Measurements from ENCODE around the gene CALHM2. TPM values are rescaled to one million over a fixed set of nuclear protein-coding genes. Genes with fewer than 3 reads are reported as not detected.
A peak's percentile ranks its signal among the peaks of the same experiment; 100 is the strongest.
"Not testable (repeated sequence)": the region's sequence is repeated elsewhere in the genome, so short reads cannot be mapped to it uniquely, and the experiment has no call there.

CALHM2 gene
- total RNA-seq, 4 donors from 2014 or later, result 8.6 to 33.8 (median 23.1) TPM

GRCh38 chr10:103417601-103418000 is 34.6 kb downstream of the CALHM2 start:
- no peak for TF ChIP-seq POLR2A (IDR thresholded peaks at IDR 0.05)
- Histone ChIP-seq H3K4me1 (no peaks in the 10 kb centered on the region), H3K27me3 (no peaks in the 10 kb centered on the region), H3K4me3 (no peak overlapping the region), H3K9me3 (no peaks in the 10 kb centered on the region), H3K27ac (no peak overlapping the region), H3K36me3 (peaks cover 0 to 89% (median 0%) of the 10 kb centered on the region in 3 donors)
- no peak for DNase-seq

GRCh38 chr10:103417148-103417469 is 35.1 kb downstream of the CALHM2 start:
- peaks cover 0 to 89% (median 0%) of the 10 kb centered on the region in 3 donors for H3K36me3 ChIP-seq
- not testable (repeated sequence) for DNase-seq, H3K9me3 ChIP-seq, H3K27me3 ChIP-seq, H3K27ac ChIP-seq, H3K4me1 ChIP-seq, H3K4me3 ChIP-seq

GRCh38 chr10:103416436-103417147 is 35.6 kb downstream of the CALHM2 start:
- Histone ChIP-seq H3K4me1 (no peaks in the 10 kb centered on the region), H3K9me3 (no peaks in the 10 kb centered on the region), H3K36me3 (peaks cover 0 to 93% (median 0%) of the 10 kb centered on the region in 3 donors), H3K27ac (no peak overlapping the region), H3K27me3 (no peaks in the 10 kb centered on the region), H3K4me3 (no peak overlapping the region)
- TF ChIP-seq POLR2A (IDR thresholded peaks at IDR 0.05), result no peak
- TF ChIP-seq CTCF (IDR thresholded peaks at IDR 0.05), result peak; percentile 48 to 76 (median 70)
- DNase-seq, result peak in 2 of 3 donors; percentile 79 to 91

- H3K4me1 ChIP-seq, result no peaks in the 10 kb centered on the region
- H3K36me3 ChIP-seq, result peaks cover 0 to 94% (median 0%) of the 10 kb centered on the region in 3 donors
- H3K27ac ChIP-seq, result no peak overlapping the region
- H3K27me3 ChIP-seq, result no peaks in the 10 kb centered on the region
- TF ChIP-seq CTCF (IDR thresholded peaks at IDR 0.05), result no peak
- TF ChIP-seq POLR2A (IDR thresholded peaks at IDR 0.05), result no peak
- no peak overlapping the region for H3K4me3 ChIP-seq
- H3K9me3 ChIP-seq, result no peaks in the 10 kb centered on the region
- DNase-seq, result no peak
Observed at GRCh38 chr10:103415581-103415980, 36.6 kb downstream of the CALHM2 start.

GRCh38 chr10:103413564-103413963 is 38.6 kb downstream of the CALHM2 start:
- no peaks in the 10 kb centered on the region for H3K4me1 ChIP-seq
- no peaks in the 10 kb centered on the region for H3K27me3 ChIP-seq
- no peak for TF ChIP-seq CTCF (IDR thresholded peaks at IDR 0.05)
- TF ChIP-seq POLR2A (IDR thresholded peaks at IDR 0.05), result no peak
- H3K27ac ChIP-seq, result no peak overlapping the region
- no peak overlapping the region for H3K4me3 ChIP-seq
- peaks cover 0 to 92% (median 0%) of the 10 kb centered on the region in 3 donors for H3K36me3 ChIP-seq
- no peak for DNase-seq
- no peaks in the 10 kb centered on the region for H3K9me3 ChIP-seq

- no peak for DNase-seq
- H3K4me1 ChIP-seq, result peaks cover 0 to 27% (median 9%) of the 10 kb centered on the region in 4 donors
- TF ChIP-seq POLR2A (IDR thresholded peaks at IDR 0.05) (no peak), CTCF (IDR thresholded peaks at IDR 0.05) (no peak)
- H3K36me3 ChIP-seq, result peaks cover 0 to 39% (median 0%) of the 10 kb centered on the region in 3 donors
- H3K27me3 ChIP-seq, result no peaks in the 10 kb centered on the region
- peak overlapping the region; percentile 66 to 87 (median 74) for H3K4me3 ChIP-seq
- no peaks in the 10 kb centered on the region for H3K9me3 ChIP-seq
- H3K27ac ChIP-seq, result no peak overlapping the region
Observed at GRCh38 chr10:103397191-103397825, 54.9 kb downstream of the CALHM2 start.
